KMS-11 (cell line): Measurements from ENCODE around the gene IGSF8.
"Not testable (repeated sequence)": the region's sequence is repeated elsewhere in the genome, so short reads cannot be mapped to it uniquely, and the experiment has no call there.

Source experiments
- H2AFZ ChIP-seq: fragments of 200-600 bp; sonication (generic); 2 replicates; pipeline ENCODE4 v1.6.1; 2016; ENCODE audit warnings: antibody characterized with exemption, mixed run types, low read depth
- H3K27ac ChIP-seq: fragments of 200-600 bp; sonication (generic); 2 replicates; pipeline ENCODE4 v1.6.1; 2016; ENCODE audit warnings: mild to moderate bottlenecking, mixed run types
- H3K27me3 ChIP-seq: fragments of 200-600 bp; sonication (generic); 2 replicates; pipeline ENCODE4 v1.6.1; 2017; ENCODE audit warnings: mild to moderate bottlenecking, low read depth, mixed run types, moderate library complexity; ENCODE audit not compliant: insufficient read depth
- H3K36me3 ChIP-seq: fragments of 200-600 bp; sonication (generic); 2 replicates; pipeline ENCODE4 v1.6.1; 2017; ENCODE audit warnings: mild to moderate bottlenecking, mixed run types; ENCODE audit not compliant: insufficient read depth
- H3K4me1 ChIP-seq: fragments of 200-600 bp; sonication (generic); 2 replicates; pipeline ENCODE4 v1.6.1; 2016; ENCODE audit warnings: mild to moderate bottlenecking, low read depth, mixed run types; ENCODE audit not compliant: poor library complexity, severe bottlenecking
- H3K4me2 ChIP-seq: fragments of 200-600 bp; sonication (generic); 2 replicates; pipeline ENCODE4 v1.7.0; 2016; ENCODE audit warnings: mild to moderate bottlenecking, mixed run types
- H3K4me3 ChIP-seq: fragments of 200-600 bp; sonication (generic); IDR thresholded peaks from 2 replicates; pipeline ENCODE4 v1.6.1; 2017; ENCODE audit warnings: low read depth, low read length, mixed read lengths; ENCODE audit not compliant: insufficient read depth
- H3K79me2 ChIP-seq: fragments of 200-600 bp; sonication (generic); 2 replicates; pipeline ENCODE4 v1.6.1; 2016; ENCODE audit warnings: low read depth, mixed run types; ENCODE audit not compliant: insufficient read depth
- H3K9ac ChIP-seq: fragments of 200-600 bp; sonication (generic); 2 replicates; pipeline ENCODE4 v1.6.1; 2016; ENCODE audit warnings: mild to moderate bottlenecking, mixed run types
- H4K20me1 ChIP-seq: fragments of 200-600 bp; sonication (generic); 2 replicates; pipeline ENCODE4 v1.6.1; 2016; ENCODE audit warnings: mild to moderate bottlenecking, mixed run types; ENCODE audit not compliant: insufficient read depth
- TF ChIP-seq, protein P1 (sequence below): fragments of 200-600 bp; sonication (generic); conservative IDR thresholded peaks from 2 replicates; pipeline ENCODE4 v1.6.1; 2017; ENCODE audit warnings: low read depth, mild to moderate bottlenecking, antibody characterized with exemption, low read length, moderate library complexity, mixed read lengths

IGSF8 gene

DNA sequence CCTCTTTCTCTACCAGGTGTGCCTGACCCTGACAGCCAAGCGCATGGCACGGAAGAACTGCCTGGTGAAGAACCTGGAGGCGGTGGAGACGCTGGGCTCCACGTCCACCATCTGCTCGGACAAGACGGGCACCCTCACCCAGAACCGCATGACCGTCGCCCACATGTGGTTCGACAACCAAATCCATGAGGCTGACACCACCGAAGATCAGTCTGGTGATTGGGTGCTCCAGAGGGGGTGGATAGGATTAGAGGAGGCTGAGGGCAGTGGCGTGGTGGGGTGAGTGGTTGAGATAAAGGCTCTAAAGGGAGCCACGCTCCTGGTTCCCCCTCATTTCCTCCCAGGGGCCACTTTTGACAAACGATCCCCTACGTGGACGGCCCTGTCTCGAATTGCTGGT is 30.2 kb upstream of the IGSF8 start:
- no peaks in the 10 kb centered on the region for H3K27me3 ChIP-seq
- no peak overlapping the region for H2AFZ ChIP-seq
- no peak overlapping the region for H3K27ac ChIP-seq
- H3K9ac ChIP-seq, result no peak overlapping the region
- no peaks in the 10 kb centered on the region for H3K79me2 ChIP-seq
- no peak overlapping the region for H3K4me3 ChIP-seq
- TF ChIP-seq, protein P1, sequence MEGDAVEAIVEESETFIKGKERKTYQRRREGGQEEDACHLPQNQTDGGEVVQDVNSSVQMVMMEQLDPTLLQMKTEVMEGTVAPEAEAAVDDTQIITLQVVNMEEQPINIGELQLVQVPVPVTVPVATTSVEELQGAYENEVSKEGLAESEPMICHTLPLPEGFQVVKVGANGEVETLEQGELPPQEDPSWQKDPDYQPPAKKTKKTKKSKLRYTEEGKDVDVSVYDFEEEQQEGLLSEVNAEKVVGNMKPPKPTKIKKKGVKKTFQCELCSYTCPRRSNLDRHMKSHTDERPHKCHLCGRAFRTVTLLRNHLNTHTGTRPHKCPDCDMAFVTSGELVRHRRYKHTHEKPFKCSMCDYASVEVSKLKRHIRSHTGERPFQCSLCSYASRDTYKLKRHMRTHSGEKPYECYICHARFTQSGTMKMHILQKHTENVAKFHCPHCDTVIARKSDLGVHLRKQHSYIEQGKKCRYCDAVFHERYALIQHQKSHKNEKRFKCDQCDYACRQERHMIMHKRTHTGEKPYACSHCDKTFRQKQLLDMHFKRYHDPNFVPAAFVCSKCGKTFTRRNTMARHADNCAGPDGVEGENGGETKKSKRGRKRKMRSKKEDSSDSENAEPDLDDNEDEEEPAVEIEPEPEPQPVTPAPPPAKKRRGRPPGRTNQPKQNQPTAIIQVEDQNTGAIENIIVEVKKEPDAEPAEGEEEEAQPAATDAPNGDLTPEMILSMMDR, result no peak
- H3K4me1 ChIP-seq, result peaks cover 17% of the 10 kb centered on the region
- no peaks in the 10 kb centered on the region for H4K20me1 ChIP-seq
- no peaks in the 10 kb centered on the region for H3K36me3 ChIP-seq
- H3K4me2 ChIP-seq, result no peak overlapping the region

DNA sequence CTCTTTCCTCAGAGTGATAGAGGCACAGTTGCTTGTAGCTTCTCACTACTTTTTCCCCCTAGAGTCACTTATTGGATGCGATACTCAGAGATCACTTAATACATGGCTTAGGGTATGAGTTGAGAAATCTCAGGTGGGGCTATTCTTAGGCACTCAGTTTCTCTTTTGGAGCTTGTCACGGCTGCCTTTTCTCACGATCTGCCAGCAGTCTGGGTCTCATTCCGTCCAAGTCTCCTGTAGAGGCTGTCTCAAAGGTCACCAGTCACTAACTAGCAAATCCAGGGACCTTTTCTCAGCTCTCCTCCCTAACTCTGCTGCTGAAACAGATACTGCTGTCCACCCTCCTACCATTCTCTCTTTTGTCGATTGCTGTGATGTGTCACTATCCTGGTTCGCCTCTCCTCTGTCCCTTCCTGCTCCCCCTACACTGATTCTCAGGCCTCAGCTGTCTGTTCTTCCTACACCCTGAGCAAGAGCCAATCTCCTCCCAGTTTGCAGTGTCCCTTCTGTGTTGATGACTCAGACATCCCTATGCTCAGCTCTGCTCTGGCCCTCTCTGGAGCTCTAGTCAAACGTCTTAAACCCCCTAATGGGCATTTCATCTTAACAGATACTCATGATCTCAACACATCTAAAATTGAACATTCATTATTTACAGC is 29.6 kb upstream of the IGSF8 start:
- TF ChIP-seq, protein P1, result no peak
- Histone ChIP-seq H3K27ac (no peak overlapping the region), H3K4me1 (peaks cover 17% of the 10 kb centered on the region), H3K4me2 (no peak overlapping the region), H3K9ac (no peak overlapping the region), H3K4me3 (no peak overlapping the region), H3K79me2 (no peaks in the 10 kb centered on the region), H2AFZ (no peak overlapping the region), H4K20me1 (no peaks in the 10 kb centered on the region), H3K36me3 (no peaks in the 10 kb centered on the region), H3K27me3 (no peaks in the 10 kb centered on the region)

DNA sequence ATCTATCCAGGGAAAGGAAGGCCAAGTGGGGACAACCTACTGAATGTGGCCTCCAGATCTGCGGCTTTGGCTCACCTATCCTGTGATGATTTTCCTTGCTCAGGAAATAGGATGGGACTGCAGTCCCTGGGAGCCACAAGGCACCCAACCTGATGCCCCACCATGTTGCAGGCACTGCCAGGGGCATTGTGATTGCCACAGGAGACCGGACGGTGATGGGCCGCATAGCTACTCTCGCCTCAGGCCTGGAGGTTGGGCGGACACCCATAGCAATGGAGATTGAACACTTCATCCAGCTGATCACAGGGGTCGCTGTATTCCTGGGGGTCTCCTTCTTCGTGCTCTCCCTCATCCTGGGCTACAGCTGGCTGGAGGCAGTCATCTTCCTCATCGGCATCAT is 29.0 kb upstream of the IGSF8 start:
- Histone ChIP-seq H3K27me3 (no peaks in the 10 kb centered on the region), H3K36me3 (no peaks in the 10 kb centered on the region), H3K27ac (no peak overlapping the region), H3K4me2 (no peak overlapping the region), H3K4me3 (no peak overlapping the region), H2AFZ (no peak overlapping the region), H3K9ac (no peak overlapping the region), H3K4me1 (peaks cover 17% of the 10 kb centered on the region), H4K20me1 (no peaks in the 10 kb centered on the region), H3K79me2 (no peaks in the 10 kb centered on the region)
- TF ChIP-seq, protein P1, result no peak

DNA sequence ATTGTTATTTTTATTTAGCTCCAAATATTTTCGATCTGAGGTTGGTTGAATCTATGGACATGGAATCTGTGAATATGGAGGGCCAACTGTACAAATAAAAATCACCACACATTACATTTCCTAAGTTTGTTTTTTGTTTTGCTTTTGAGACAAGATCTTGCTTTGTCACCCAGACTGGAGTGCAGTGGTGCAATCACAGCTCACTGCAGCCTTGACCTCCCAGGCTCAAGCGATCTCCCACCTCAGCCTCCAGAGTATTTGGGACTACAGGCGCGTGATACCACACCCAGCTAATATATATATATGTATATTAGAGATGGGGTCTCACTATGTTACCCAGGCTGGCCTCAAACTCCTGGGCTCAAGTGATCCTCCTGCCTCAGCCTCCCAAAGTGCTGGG is 27.9 kb upstream of the IGSF8 start:
- H3K4me3 ChIP-seq, H3K79me2 ChIP-seq, H3K9ac ChIP-seq, H4K20me1 ChIP-seq, H3K27ac ChIP-seq, H2AFZ ChIP-seq, H3K27me3 ChIP-seq, H3K36me3 ChIP-seq: not testable (repeated sequence)
- Histone ChIP-seq H3K4me2 (peak overlapping the region; percentile 27; the same call in 1 of the 2 replicates), H3K4me1 (peaks cover 17% of the 10 kb centered on the region)

DNA sequence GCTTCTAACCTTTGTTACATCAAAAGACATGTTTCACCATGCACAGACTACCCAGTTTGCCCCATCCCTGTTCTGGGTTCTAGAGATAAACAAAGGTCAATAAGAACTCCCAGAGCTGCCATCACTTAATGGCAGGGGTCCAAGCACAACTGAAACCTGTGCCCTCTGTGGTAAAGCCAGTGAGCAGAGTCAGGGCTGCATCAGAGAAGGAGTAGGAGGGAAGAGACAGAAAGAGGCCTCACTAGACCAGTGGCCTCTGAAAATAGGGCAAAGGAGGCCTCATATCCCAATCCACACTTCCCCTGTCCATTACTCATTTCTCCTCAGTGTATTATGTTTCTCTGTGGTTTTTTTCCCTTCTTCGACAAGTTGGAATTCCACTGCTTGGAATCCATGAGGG is 27.3 kb upstream of the IGSF8 start:
- H3K4me2 ChIP-seq, result peak overlapping the region; percentile 27
- TF ChIP-seq, protein P1, result no peak
- H3K36me3 ChIP-seq, result no peaks in the 10 kb centered on the region
- H3K27me3 ChIP-seq, result no peaks in the 10 kb centered on the region
- H3K4me3 ChIP-seq, result no peak overlapping the region
- no peaks in the 10 kb centered on the region for H4K20me1 ChIP-seq
- H2AFZ ChIP-seq, result no peak overlapping the region
- no peak overlapping the region for H3K27ac ChIP-seq
- H3K79me2 ChIP-seq, result no peaks in the 10 kb centered on the region
- no peak overlapping the region for H3K9ac ChIP-seq
- peaks cover 17% of the 10 kb centered on the region for H3K4me1 ChIP-seq
